HL-60 (cell line): ENCODE results near the gene ZNF22.
A peak's percentile ranks its signal among the peaks of the same experiment; 100 is the strongest.

ENCODE experiments used
- DNase-seq, 2 experiments: peaks; one replicate each; pipeline ENCODE4 v3.0.0-alpha.2; 2010 to 2020; ENCODE audit warnings: low read depth in 1 of 2, low spot score in 1 of 2
- H3K27ac ChIP-seq: fragments of 250-450 bp; sonication (Bioruptor Pico); replicated peaks from 2 replicates; pipeline ENCODE4 v1.5.1; 2020; ENCODE audit warnings: mild to moderate bottlenecking, moderate library complexity
- H3K27me3 ChIP-seq: fragments of 250-450 bp; sonication (Bioruptor Pico); 2 replicates; pipeline ENCODE4 v1.5.1; 2021; ENCODE audit warnings: mild to moderate bottlenecking, moderate library complexity; ENCODE audit not compliant: insufficient read depth, poor library complexity, severe bottlenecking
- H3K4me3 ChIP-seq: replicated peaks from 2 replicates; pipeline ENCODE4 v1.5.1; 2011; ENCODE audit warnings: mild to moderate bottlenecking, control low read depth, low read length; ENCODE audit not compliant: insufficient read depth
- CTCF ChIP-seq: IDR thresholded peaks from one replicate; pipeline ENCODE4 v1.5.1; 2011; ENCODE audit warnings: low read length, control low read depth, inconsistent platforms; ENCODE audit not compliant: insufficient read depth
- GABPA ChIP-seq: IDR thresholded peaks from 2 replicates; pipeline ENCODE4 v1.6.1; 2012; ENCODE audit warnings: low read depth
- POLR2AphosphoS5 ChIP-seq: IDR thresholded peaks from 2 replicates; pipeline ENCODE4 v1.6.1; 2012; ENCODE audit warnings: low read depth
- SPI1 ChIP-seq: IDR thresholded peaks from 2 replicates; pipeline ENCODE4 v1.6.1; 2012; ENCODE audit warnings: low read depth, mild to moderate bottlenecking, borderline replicate concordance
- TF ChIP-seq, protein P1 (sequence below): IDR thresholded peaks from 2 replicates; pipeline ENCODE4 v1.6.1; 2012; ENCODE audit warnings: low read depth; ENCODE audit not compliant: insufficient replicate concordance

The ZNF22 gene

GRCh38 chr10:44969854-44970253 lies 30.9 kb upstream of the ZNF22 start:
- Histone ChIP-seq H3K27me3 (no peaks in the 10 kb centered on the region), H3K27ac (peak overlapping the region; percentile 97), H3K4me3 (no peak overlapping the region)
- no peak for DNase-seq
- TF ChIP-seq, protein P1, sequence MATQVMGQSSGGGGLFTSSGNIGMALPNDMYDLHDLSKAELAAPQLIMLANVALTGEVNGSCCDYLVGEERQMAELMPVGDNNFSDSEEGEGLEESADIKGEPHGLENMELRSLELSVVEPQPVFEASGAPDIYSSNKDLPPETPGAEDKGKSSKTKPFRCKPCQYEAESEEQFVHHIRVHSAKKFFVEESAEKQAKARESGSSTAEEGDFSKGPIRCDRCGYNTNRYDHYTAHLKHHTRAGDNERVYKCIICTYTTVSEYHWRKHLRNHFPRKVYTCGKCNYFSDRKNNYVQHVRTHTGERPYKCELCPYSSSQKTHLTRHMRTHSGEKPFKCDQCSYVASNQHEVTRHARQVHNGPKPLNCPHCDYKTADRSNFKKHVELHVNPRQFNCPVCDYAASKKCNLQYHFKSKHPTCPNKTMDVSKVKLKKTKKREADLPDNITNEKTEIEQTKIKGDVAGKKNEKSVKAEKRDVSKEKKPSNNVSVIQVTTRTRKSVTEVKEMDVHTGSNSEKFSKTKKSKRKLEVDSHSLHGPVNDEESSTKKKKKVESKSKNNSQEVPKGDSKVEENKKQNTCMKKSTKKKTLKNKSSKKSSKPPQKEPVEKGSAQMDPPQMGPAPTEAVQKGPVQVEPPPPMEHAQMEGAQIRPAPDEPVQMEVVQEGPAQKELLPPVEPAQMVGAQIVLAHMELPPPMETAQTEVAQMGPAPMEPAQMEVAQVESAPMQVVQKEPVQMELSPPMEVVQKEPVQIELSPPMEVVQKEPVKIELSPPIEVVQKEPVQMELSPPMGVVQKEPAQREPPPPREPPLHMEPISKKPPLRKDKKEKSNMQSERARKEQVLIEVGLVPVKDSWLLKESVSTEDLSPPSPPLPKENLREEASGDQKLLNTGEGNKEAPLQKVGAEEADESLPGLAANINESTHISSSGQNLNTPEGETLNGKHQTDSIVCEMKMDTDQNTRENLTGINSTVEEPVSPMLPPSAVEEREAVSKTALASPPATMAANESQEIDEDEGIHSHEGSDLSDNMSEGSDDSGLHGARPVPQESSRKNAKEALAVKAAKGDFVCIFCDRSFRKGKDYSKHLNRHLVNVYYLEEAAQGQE = no peak
- no peak for TF ChIP-seq SPI1
- TF ChIP-seq POLR2AphosphoS5 = no peak
- TF ChIP-seq CTCF = no peak
- no peak for TF ChIP-seq GABPA

GRCh38 chr10:44970812-44971395 lies 29.8 kb upstream of the ZNF22 start:
- TF ChIP-seq POLR2AphosphoS5 = no peak
- TF ChIP-seq SPI1 = no peak
- TF ChIP-seq, protein P1 = no peak
- no peak for TF ChIP-seq CTCF
- no peak for TF ChIP-seq GABPA
- DNase-seq = no peak
- Histone ChIP-seq H3K27ac (peak overlapping the region; percentile 18), H3K4me3 (no peak overlapping the region), H3K27me3 (no peaks in the 10 kb centered on the region)

DNA sequence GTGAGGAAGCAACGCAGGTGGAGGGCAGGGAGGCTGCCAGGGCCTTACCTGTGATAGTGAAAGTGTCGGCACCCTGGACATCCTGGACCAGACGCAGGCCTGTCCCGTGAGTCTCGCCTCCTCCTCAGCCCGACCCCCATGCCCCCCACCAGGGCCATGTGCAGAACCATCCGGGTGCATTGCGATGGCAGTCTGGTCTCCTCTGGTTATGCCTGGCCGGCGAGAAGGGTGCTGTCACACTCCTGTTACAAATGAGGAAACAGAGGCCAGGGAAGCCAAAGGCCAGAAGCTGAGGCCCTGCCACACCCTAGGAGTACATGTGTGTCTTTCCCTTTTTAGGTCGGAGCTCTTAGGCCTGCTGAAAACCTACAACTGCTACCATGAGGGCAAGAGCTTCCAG lies 29.3 kb upstream of the ZNF22 start:
- Histone ChIP-seq H3K27ac (no peak overlapping the region; the same call in 1 of the 2 replicates), H3K4me3 (no peak overlapping the region), H3K27me3 (no peaks in the 10 kb centered on the region)
- no peak for DNase-seq
- TF ChIP-seq SPI1 = no peak
- TF ChIP-seq CTCF = no peak
- no peak for TF ChIP-seq GABPA
- TF ChIP-seq POLR2AphosphoS5 = no peak
- TF ChIP-seq, protein P1 = no peak
